Upper lobe of right lung (tissue), 1 donor: ENCODE data around the gene PTCD1. TPM values are rescaled to one million over a fixed set of nuclear protein-coding genes. Genes with fewer than 3 reads are reported as not detected.

Experiments
- ATAC-seq: fragments of 200-7000 bp; cut with Tn5 transposase; one replicate; pipeline ENCODE4 v1.9.1; 2020; ENCODE audit warnings: mild to moderate bottlenecking, moderate library complexity
- DNase-seq: peaks from one replicate; pipeline ENCODE4 v3.0.0-alpha.2; 2020
- H3K27ac ChIP-seq: fragments of 200-600 bp; one replicate; pipeline ENCODE4 v1.8.0; 2022
- H3K27me3 ChIP-seq: fragments of 200-600 bp; one replicate; pipeline ENCODE4 v1.8.0; 2022; ENCODE audit warnings: mild to moderate bottlenecking
- H3K36me3 ChIP-seq: fragments of 200-600 bp; one replicate; pipeline ENCODE4 v1.8.0; 2022
- H3K4me1 ChIP-seq: fragments of 200-600 bp; one replicate; pipeline ENCODE4 v1.8.0; 2022
- H3K4me3 ChIP-seq: fragments of 200-600 bp; one replicate; pipeline ENCODE4 v1.8.0; 2022; ENCODE audit warnings: mild to moderate bottlenecking
- H3K9me3 ChIP-seq: fragments of 200-600 bp; one replicate; pipeline ENCODE4 v1.8.0; 2022
- intact Hi-C: fragments of 100-400 bp; cut with DNase I; formaldehyde crosslinking; loops from one replicate; pipeline ENCODE4 v1.11.0; 2022
- total RNA-seq: library from RNA; stranded (reverse); fragmentation: NEBNext Ultra II Directional; extraction: Animal tissue kit (Norgen Biotek cat#: 25700); gene quantifications from one replicate; pipeline ENCODE4 v1.2.1, GENCODE V29; 2021
- TF ChIP-seq, protein P1 (sequence below): fragments of 200-600 bp; IDR thresholded peaks from one replicate; pipeline ENCODE4 v1.8.0; 2022; ENCODE audit warnings: antibody characterized with exemption
- donor health status: DM: no; HTN: yes; CAD: no; lungs with severe emphysema.

The PTCD1 gene
- total RNA-seq, 1 donor from 2014 or later: 7.5 TPM

DNA sequence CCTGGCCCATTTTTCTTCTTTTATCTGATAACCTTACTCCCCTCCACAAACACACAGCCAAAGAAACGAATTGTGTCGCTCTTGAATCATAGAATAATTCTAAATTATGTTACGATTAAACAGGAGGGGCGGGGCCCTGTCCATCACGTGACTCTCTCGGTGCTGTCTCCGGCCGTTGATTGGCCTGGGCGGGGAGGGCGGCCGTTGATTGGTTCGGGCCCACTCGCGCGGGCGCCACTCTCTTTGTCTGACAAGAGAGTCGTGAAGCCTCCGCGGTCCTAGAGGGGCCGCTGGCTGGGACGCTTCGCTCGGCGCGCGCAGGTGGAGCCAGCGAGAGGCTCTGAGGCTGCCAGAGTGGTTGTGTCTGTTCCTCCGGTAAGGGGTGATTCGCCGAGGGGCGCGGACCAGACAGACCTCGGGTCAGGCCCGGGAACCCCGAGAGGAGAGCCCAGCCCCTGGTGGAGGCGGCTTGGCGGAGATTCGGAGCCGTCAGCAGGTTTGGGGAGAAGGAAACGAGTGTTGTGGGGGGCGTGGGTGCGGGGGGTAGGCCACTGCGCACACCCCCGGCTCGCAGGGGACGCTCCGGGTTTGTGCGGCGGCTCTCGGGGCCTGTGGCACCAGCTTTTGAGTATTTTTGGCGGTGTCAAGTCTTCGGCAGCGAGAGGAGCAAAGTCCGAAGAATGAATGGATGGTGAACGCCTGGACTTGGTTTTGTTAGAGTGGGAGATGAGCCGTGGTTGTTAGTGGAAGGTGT is 34.1 kb upstream of the PTCD1 start, which contains the start of gene ZNF789:
Gene ZNF789, plus strand, starts transcription at position 330 of the 754 bp plus-strand sequence. CDS start 3,567 bp downstream, outside the sequence.
- intact Hi-C loops: no loop called here
- no peaks in the 10 kb centered on the region for H3K9me3 ChIP-seq
- H3K4me1 ChIP-seq: peaks cover 15% of the 10 kb centered on the region
- no peaks in the 10 kb centered on the region for H3K36me3 ChIP-seq
- H3K27me3 ChIP-seq: no peaks in the 10 kb centered on the region
- ATAC-seq (peak; percentile 99), DNase-seq (peak; percentile 99)
- peak within 1 kb of the TSS; percentile 74 for H3K4me3 ChIP-seq
- peak within 1 kb of the TSS; percentile 84 for H3K27ac ChIP-seq
- TF ChIP-seq, protein P1, sequence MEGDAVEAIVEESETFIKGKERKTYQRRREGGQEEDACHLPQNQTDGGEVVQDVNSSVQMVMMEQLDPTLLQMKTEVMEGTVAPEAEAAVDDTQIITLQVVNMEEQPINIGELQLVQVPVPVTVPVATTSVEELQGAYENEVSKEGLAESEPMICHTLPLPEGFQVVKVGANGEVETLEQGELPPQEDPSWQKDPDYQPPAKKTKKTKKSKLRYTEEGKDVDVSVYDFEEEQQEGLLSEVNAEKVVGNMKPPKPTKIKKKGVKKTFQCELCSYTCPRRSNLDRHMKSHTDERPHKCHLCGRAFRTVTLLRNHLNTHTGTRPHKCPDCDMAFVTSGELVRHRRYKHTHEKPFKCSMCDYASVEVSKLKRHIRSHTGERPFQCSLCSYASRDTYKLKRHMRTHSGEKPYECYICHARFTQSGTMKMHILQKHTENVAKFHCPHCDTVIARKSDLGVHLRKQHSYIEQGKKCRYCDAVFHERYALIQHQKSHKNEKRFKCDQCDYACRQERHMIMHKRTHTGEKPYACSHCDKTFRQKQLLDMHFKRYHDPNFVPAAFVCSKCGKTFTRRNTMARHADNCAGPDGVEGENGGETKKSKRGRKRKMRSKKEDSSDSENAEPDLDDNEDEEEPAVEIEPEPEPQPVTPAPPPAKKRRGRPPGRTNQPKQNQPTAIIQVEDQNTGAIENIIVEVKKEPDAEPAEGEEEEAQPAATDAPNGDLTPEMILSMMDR: no peak

DNA sequence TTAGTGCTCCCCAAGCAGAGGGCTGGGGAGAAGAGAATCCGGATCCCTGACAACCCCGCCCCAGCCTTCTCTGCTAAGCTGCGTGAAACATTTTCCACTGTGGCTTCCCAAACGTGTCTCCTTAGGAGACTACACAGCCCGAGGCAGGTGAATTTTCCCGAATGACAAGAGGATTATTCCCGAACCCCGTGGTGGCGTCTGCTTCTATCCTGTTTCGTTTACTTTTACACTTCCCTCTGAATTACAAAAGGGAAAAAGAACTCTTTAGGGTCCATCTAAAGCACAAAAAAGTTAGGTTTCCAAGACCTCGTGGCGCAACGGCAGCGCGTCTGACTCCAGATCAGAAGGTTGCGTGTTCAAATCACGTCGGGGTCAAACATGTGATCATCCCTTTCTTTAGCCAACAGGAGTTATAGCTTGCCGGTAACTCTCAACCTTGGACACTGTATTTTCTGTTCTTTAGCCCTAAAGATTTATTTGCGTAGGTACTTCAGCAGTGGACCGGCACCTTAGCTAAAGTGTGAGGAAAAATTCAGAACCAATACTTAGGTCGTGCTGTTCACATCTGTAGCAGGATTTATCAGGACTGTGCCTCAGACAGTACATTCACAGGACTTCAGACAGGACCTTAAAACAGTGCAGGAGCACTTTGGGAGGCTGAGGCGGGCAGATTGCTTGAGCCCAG is 30.9 kb upstream of the PTCD1 start:
- H3K27ac ChIP-seq: no peak overlapping the region

DNA sequence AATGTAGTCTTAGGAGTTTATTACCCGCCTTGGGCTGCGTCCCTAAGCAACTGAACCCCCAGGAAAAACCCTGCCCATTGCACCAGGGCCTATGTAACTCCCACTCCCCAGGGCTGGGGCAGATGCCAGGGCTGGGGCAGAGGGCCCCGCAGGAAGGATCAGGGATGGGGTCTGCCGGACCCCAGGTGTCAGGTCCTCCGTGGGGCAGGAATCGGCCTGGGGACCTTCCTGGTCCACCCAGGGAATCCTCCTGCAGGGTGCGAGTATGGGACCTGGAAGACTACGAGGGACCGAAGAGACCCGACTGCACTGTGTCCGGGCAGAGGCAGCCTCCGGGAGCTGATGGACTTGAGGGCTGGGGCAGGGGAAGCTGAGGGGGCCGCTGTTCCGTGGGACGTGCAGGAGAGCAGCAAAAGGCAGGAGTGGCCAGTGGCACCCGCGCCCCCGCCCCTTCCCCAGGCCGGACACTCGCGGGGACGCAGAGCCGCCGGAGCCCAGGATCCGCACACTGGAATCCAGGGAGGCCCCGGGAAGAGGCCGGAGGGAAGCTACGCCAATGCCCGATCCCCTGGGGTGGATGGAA is 29.8 kb upstream of the PTCD1 start:
- no peaks in the 10 kb centered on the region for H3K27me3 ChIP-seq
- TF ChIP-seq, protein P1: no peak

More for the DNA sequence above, 30.9 kb upstream of the PTCD1 start:
- Histone ChIP-seq H3K4me3 (no peak overlapping the region), H3K4me1 (peaks cover 28% of the 10 kb centered on the region), H3K9me3 (no peaks in the 10 kb centered on the region), H3K36me3 (no peaks in the 10 kb centered on the region), H3K27me3 (no peaks in the 10 kb centered on the region)
- DNase-seq (no peak), ATAC-seq (no peak)
- intact Hi-C loops: no loop called here
- TF ChIP-seq, protein P1: no peak

DNA sequence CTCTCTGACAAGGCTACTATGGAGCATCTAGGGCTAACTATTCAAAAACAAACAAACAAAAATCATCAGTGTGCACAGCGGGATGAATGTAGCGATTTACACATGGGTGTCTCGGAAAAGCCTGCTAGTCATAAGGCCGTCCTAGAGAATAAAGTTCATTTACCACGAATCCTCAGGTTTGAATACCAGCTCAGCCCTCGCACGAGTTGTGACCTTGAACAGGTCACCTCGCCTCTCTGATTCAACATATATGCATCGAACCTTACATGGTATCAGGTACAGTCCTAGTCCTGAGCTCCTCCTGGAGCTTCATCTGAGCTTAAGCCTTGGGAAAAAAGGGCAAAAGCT is 26.8 kb upstream of the PTCD1 start:
- TF ChIP-seq, protein P1: no peak
- H3K9me3 ChIP-seq: no peaks in the 10 kb centered on the region
- DNase-seq (no peak), ATAC-seq (no peak)
- intact Hi-C loops: no loop called here
- peaks cover 22% of the 10 kb centered on the region for H3K4me1 ChIP-seq
- peak overlapping the region; percentile 95 for H3K27ac ChIP-seq
- no peaks in the 10 kb centered on the region for H3K27me3 ChIP-seq
- peak overlapping the region; percentile 97 for H3K4me3 ChIP-seq
- H3K36me3 ChIP-seq: peaks cover 10% of the 10 kb centered on the region

More for the DNA sequence above, 29.8 kb upstream of the PTCD1 start:
- no peak overlapping the region for H3K27ac ChIP-seq
- H3K4me1 ChIP-seq: peaks cover 32% of the 10 kb centered on the region
- peaks cover 3% of the 10 kb centered on the region for H3K36me3 ChIP-seq
- intact Hi-C loops: no loop called here
- H3K4me3 ChIP-seq: no peak overlapping the region
- DNase-seq: no peak
- ATAC-seq: no peak
- H3K9me3 ChIP-seq: no peaks in the 10 kb centered on the region

DNA sequence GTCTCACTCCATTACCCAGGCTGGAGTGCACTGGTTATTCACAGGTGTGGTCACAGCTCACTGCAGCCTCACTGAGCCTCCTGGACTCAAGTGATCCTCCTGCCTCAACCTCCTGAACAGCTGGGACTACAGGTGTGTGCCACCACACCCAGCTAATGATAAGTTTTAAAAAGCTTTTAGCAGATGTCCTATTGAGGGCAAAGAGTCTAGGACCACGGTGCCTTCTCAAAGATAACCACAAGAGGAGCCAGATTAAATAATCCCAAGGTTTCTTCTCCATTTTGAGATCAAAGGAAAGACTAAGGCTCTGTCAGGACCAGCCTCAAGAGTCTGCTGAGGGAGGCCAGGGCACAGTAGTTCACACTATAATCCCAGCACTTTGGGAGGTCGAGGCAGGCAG is 22.6 kb upstream of the PTCD1 start:
- peaks cover 52% of the 10 kb centered on the region for H3K36me3 ChIP-seq
- no peaks in the 10 kb centered on the region for H3K9me3 ChIP-seq
- H3K27ac ChIP-seq: no peak overlapping the region
- H3K27me3 ChIP-seq: no peaks in the 10 kb centered on the region
- TF ChIP-seq, protein P1: no peak
- ATAC-seq (no peak), DNase-seq (no peak)
- no peak overlapping the region for H3K4me3 ChIP-seq
- intact Hi-C loops: no loop called here
- H3K4me1 ChIP-seq: peaks cover 19% of the 10 kb centered on the region
